HCT116 (cell line): ENCODE results near the gene CCDC38. TPM values are rescaled to one million over a fixed set of nuclear protein-coding genes. Genes with fewer than 3 reads are reported as not detected.

Experiments
- ATAC-seq: fragments of 200-7000 bp; cut with Tn5 transposase; 2 replicates; pipeline ENCODE4 v1.9.1; 2020; ENCODE audit warnings: mild to moderate bottlenecking, moderate library complexity
- BruUV-seq: library from RNA; stranded (reverse); fragments of 400-500 nt; replicated peaks from 2 replicates; lab custom pipeline; 2021; lab: Mats Ljungman, UMichigan
- CTCF ChIA-PET: fragments of 300-600 bp; sonication (Branson Sonifier 250); formaldehyde crosslinking; loops from one replicate; lab custom pipeline; 2021; ENCODE audit warnings: antibody characterized with exemption; lab: Charles Lee
- POLR2A ChIA-PET: fragments of 300-600, 350-600 bp; sonication (Branson Sonifier 250); formaldehyde crosslinking; loops from one replicate; lab custom pipeline; 2021; ENCODE audit warnings: antibody characterized with exemption; lab: Charles Lee
- RAD21 ChIA-PET, 2 experiments: fragments of 300-600 bp; sonication (Branson Sonifier 250); formaldehyde crosslinking; loops; one replicate each; lab custom pipeline; 2023; ENCODE audit warnings: low total read pairs in 2 of 2; ENCODE audit not compliant: uncharacterized antibody in 2 of 2, unreplicated experiment in 2 of 2, low non-redundant PET in 1 of 2; lab: Charles Lee
- DNase-seq: peaks from one replicate; pipeline ENCODE4 v3.0.0-alpha.2; 2010; ENCODE audit warnings: low read depth, low spot score
- H2AFZ ChIP-seq: fragments of 200-600 bp; shearing (Covaris generic), sonication (generic); 2 replicates; pipeline ENCODE4 v1.6.1; 2017; ENCODE audit warnings: low read depth, mixed run types, mixed read lengths, antibody characterized with exemption, low read length; ENCODE audit not compliant: poor library complexity, severe bottlenecking
- H3K27ac ChIP-seq: 2 replicates; pipeline ENCODE4 v1.5.1; 2012; ENCODE audit warnings: low read depth, low read length
- H3K27me3 ChIP-seq: fragments of 200-600 bp; sonication (generic); 2 replicates; pipeline ENCODE4 v1.6.1; 2016; ENCODE audit warnings: mixed run types, low read length, mixed read lengths; ENCODE audit not compliant: insufficient read depth
- H3K36me3 ChIP-seq, 2 experiments: fragments of 200-500 bp in 1 of 2; fragments of 200-600 bp in 1 of 2; sonication (Bioruptor generic) in 1 of 2; sonication (generic) in 1 of 2; 2 replicates each; pipeline versions ENCODE4 v1.5.1 to v1.6.1; 2014 to 2016; ENCODE audit warnings: low read length in 2 of 2, inconsistent platforms in 1 of 2, mixed read lengths in 1 of 2, mixed run types in 1 of 2; ENCODE audit not compliant: insufficient read depth in 2 of 2, control insufficient read depth in 1 of 2
- H3K4me1 ChIP-seq, 2 experiments: fragments of 200-600 bp in 1 of 2; sonication (generic) in 1 of 2; 2 replicates each; pipeline versions ENCODE4 v1.5.1 to v1.6.1; 2012 to 2017; ENCODE audit warnings: low read length in 2 of 2, inconsistent platforms in 1 of 2, mild to moderate bottlenecking in 1 of 2, mixed read lengths in 1 of 2, mixed run types in 1 of 2, moderate library complexity in 1 of 2; ENCODE audit not compliant: insufficient read depth in 2 of 2, control insufficient read depth in 1 of 2
- H3K4me2 ChIP-seq: fragments of 200-600 bp; sonication (generic); 2 replicates; pipeline ENCODE4 v1.6.1; 2017; ENCODE audit warnings: mixed run types, low read length, mixed read lengths
- H3K4me3 ChIP-seq, 2 experiments: fragments of 200-600 bp in 1 of 2; sonication (generic) in 1 of 2; replicated peaks in 1 of 2; 2 replicates each; pipeline ENCODE4 v1.5.1; 2011 to 2016; ENCODE audit warnings: low read length in 2 of 2, control low read depth in 1 of 2, low read depth in 1 of 2, mild to moderate bottlenecking in 1 of 2, mixed read lengths in 1 of 2, mixed run types in 1 of 2
- H3K79me2 ChIP-seq: fragments of 200-600 bp; sonication (generic); 2 replicates; pipeline ENCODE4 v1.6.1; 2017; ENCODE audit warnings: mild to moderate bottlenecking, mixed run types, low read length, moderate library complexity, mixed read lengths; ENCODE audit not compliant: insufficient read depth
- H3K9ac ChIP-seq: fragments of 200-600 bp; sonication (generic); 2 replicates; pipeline ENCODE4 v1.6.1; 2016; ENCODE audit warnings: low read length, mixed read lengths
- H3K9me2 ChIP-seq: fragments of 200-600 bp; sonication (generic), shearing (Covaris generic); 2 replicates; pipeline ENCODE4 v1.6.1; 2017; ENCODE audit warnings: mixed run types, mild to moderate bottlenecking, moderate library complexity; ENCODE audit not compliant: insufficient read depth
- H3K9me3 ChIP-seq, 2 experiments: fragments of 200-500 bp in 1 of 2; fragments of 200-600 bp in 1 of 2; sonication (Bioruptor generic) in 1 of 2; sonication (generic) in 1 of 2; 2 replicates each; pipeline ENCODE4 v1.6.1; 2014 to 2017; ENCODE audit warnings: low read length in 2 of 2, mixed read lengths in 2 of 2, inconsistent platforms in 1 of 2, low read depth in 1 of 2, mild to moderate bottlenecking in 1 of 2, mixed run types in 1 of 2, moderate library complexity in 1 of 2; ENCODE audit not compliant: control insufficient read depth in 1 of 2, insufficient read depth in 1 of 2
- H4K20me1 ChIP-seq: fragments of 200-600 bp; sonication (generic), shearing (Covaris generic); 2 replicates; pipeline ENCODE4 v1.6.1; 2017; ENCODE audit warnings: mixed run types, mild to moderate bottlenecking, moderate library complexity; ENCODE audit not compliant: insufficient read depth
- EGR1 ChIP-seq: IDR thresholded peaks from 2 replicates; pipeline ENCODE4 v1.6.1; 2012; ENCODE audit warnings: low read depth
- EZH2 ChIP-seq: fragments of 200-600 bp; sonication (generic); IDR thresholded peaks from 2 replicates; pipeline ENCODE4 v1.6.1; 2017; ENCODE audit warnings: antibody characterized with exemption, mixed run types
- EZH2phosphoT487 ChIP-seq: fragments of 200-600 bp; IDR thresholded peaks from 2 replicates; pipeline ENCODE4 v1.6.1; 2018; ENCODE audit warnings: antibody characterized with exemption, borderline replicate concordance
- FOSL1 ChIP-seq: IDR thresholded peaks from 2 replicates; pipeline ENCODE4 v1.6.1; 2012; ENCODE audit warnings: low read depth
- SIN3A ChIP-seq: IDR thresholded peaks from 2 replicates; pipeline ENCODE4 v1.6.1; 2012; ENCODE audit warnings: low read depth
- SRF ChIP-seq: IDR thresholded peaks from 2 replicates; pipeline ENCODE4 v1.6.1; 2012; ENCODE audit warnings: low read depth
- ZNF274 ChIP-seq: fragments of 200-500 bp; sonication (Bioruptor generic); IDR thresholded peaks from 2 replicates; pipeline ENCODE4 v1.6.1; 2014; ENCODE audit warnings: mild to moderate bottlenecking, low read depth, low read length, inconsistent platforms
- intact Hi-C: fragments of 100-400 bp; cut with micrococcal nuclease; formaldehyde crosslinking; loops from 2 replicates; pipeline ENCODE4 v1.10.0; 2022
- total RNA-seq: library from RNA; stranded (reverse); gene quantifications from one replicate; pipeline ENCODE4 v1.2.1, GENCODE V29; 2021; ENCODE audit not compliant: unreplicated experiment
- TF ChIP-seq, protein P1 (sequence below): IDR thresholded peaks from 2 replicates; pipeline ENCODE4 v1.6.1; 2011; ENCODE audit warnings: mild to moderate bottlenecking, low read length, moderate library complexity; ENCODE audit not compliant: insufficient replicate concordance; ENCODE audit errors: extremely low read depth
- TF ChIP-seq, protein P2 (sequence below): IDR thresholded peaks from 2 replicates; pipeline ENCODE4 v1.6.1; 2012
- TF ChIP-seq, protein P3 (sequence below): IDR thresholded peaks from 2 replicates; pipeline ENCODE4 v1.6.1; 2012; ENCODE audit warnings: low read depth
- TF ChIP-seq, protein P4 (sequence below): IDR thresholded peaks from 2 replicates; pipeline ENCODE4 v1.6.1; 2012

Gene CCDC38
- total RNA-seq, 1 experiment from 2014 or later: 0.27 TPM

DNA sequence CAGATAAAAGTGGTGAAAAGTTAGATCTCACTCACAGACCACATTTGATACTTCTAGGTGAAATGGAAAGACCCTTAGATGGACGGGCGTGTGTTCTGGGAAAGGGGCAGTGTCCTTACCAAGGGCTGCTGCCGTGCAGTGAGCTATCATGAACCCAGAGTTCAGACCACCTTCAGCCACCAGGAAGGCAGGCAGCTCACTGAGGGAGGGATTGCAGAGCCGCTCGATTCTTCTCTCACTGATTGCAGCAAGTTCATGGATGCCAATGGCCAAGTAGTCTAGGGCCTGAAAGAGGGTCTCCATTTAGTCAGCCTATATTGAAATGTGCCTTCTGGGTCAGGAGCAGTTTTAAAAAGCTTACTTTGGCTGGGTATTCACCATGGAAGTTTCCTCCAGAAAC is 38.0 kb upstream of the CCDC38 start:
- TF ChIP-seq, protein P1, sequence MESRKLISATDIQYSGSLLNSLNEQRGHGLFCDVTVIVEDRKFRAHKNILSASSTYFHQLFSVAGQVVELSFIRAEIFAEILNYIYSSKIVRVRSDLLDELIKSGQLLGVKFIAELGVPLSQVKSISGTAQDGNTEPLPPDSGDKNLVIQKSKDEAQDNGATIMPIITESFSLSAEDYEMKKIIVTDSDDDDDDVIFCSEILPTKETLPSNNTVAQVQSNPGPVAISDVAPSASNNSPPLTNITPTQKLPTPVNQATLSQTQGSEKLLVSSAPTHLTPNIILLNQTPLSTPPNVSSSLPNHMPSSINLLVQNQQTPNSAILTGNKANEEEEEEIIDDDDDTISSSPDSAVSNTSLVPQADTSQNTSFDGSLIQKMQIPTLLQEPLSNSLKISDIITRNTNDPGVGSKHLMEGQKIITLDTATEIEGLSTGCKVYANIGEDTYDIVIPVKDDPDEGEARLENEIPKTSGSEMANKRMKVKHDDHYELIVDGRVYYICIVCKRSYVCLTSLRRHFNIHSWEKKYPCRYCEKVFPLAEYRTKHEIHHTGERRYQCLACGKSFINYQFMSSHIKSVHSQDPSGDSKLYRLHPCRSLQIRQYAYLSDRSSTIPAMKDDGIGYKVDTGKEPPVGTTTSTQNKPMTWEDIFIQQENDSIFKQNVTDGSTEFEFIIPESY: no peak
- no peak for TF ChIP-seq SRF
- TF ChIP-seq, protein P2, sequence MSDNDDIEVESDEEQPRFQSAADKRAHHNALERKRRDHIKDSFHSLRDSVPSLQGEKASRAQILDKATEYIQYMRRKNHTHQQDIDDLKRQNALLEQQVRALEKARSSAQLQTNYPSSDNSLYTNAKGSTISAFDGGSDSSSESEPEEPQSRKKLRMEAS: no peak
- no peak for TF ChIP-seq SIN3A
- TF ChIP-seq FOSL1: no peak
- TF ChIP-seq, protein P3, sequence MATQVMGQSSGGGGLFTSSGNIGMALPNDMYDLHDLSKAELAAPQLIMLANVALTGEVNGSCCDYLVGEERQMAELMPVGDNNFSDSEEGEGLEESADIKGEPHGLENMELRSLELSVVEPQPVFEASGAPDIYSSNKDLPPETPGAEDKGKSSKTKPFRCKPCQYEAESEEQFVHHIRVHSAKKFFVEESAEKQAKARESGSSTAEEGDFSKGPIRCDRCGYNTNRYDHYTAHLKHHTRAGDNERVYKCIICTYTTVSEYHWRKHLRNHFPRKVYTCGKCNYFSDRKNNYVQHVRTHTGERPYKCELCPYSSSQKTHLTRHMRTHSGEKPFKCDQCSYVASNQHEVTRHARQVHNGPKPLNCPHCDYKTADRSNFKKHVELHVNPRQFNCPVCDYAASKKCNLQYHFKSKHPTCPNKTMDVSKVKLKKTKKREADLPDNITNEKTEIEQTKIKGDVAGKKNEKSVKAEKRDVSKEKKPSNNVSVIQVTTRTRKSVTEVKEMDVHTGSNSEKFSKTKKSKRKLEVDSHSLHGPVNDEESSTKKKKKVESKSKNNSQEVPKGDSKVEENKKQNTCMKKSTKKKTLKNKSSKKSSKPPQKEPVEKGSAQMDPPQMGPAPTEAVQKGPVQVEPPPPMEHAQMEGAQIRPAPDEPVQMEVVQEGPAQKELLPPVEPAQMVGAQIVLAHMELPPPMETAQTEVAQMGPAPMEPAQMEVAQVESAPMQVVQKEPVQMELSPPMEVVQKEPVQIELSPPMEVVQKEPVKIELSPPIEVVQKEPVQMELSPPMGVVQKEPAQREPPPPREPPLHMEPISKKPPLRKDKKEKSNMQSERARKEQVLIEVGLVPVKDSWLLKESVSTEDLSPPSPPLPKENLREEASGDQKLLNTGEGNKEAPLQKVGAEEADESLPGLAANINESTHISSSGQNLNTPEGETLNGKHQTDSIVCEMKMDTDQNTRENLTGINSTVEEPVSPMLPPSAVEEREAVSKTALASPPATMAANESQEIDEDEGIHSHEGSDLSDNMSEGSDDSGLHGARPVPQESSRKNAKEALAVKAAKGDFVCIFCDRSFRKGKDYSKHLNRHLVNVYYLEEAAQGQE: no peak
- TF ChIP-seq, protein P4, sequence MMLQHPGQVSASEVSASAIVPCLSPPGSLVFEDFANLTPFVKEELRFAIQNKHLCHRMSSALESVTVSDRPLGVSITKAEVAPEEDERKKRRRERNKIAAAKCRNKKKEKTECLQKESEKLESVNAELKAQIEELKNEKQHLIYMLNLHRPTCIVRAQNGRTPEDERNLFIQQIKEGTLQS: no peak
- no peak for TF ChIP-seq ZNF274
- no peak for TF ChIP-seq EZH2phosphoT487
- TF ChIP-seq EZH2: no peak
- TF ChIP-seq EGR1: no peak
- TF ChIP-seq, all 23 proteins: peak for 0
- no TSS peak for BruUV-seq
- H3K27me3 ChIP-seq: no peaks in the 10 kb centered on the region
- no peaks in the 10 kb centered on the region for H3K9me3 ChIP-seq
- DNase-seq (no peak), ATAC-seq (no peak)
- no peak overlapping the region for H2AFZ ChIP-seq
- no peaks in the 10 kb centered on the region for H3K9me2 ChIP-seq
- H3K79me2 ChIP-seq: no peaks in the 10 kb centered on the region
- H3K9ac ChIP-seq: no peak overlapping the region
- ChIA-PET POLR2A (no interaction called here), CTCF (no interaction called here), RAD21 (no interaction called here)
- H4K20me1 ChIP-seq: no peaks in the 10 kb centered on the region
- H3K27ac ChIP-seq: no peak overlapping the region
- peaks cover 0 to 7% of the 10 kb centered on the region in 2 experiments; a peak in 1 of 4 replicates for H3K4me1 ChIP-seq
- intact Hi-C loops: no loop called here
- no peak overlapping the region for H3K4me3 ChIP-seq
- no peaks in the 10 kb centered on the region for H3K36me3 ChIP-seq
- H3K4me2 ChIP-seq: no peak overlapping the region
